Fibroblast of peridontal ligament (primary cell): ENCODE results near the gene MEF2A.

Source experiments
- DNase-seq: peaks from one replicate; pipeline ENCODE4 v3.0.0-alpha.2; 2010; ENCODE audit errors: extremely low read depth

The MEF2A gene

DNA sequence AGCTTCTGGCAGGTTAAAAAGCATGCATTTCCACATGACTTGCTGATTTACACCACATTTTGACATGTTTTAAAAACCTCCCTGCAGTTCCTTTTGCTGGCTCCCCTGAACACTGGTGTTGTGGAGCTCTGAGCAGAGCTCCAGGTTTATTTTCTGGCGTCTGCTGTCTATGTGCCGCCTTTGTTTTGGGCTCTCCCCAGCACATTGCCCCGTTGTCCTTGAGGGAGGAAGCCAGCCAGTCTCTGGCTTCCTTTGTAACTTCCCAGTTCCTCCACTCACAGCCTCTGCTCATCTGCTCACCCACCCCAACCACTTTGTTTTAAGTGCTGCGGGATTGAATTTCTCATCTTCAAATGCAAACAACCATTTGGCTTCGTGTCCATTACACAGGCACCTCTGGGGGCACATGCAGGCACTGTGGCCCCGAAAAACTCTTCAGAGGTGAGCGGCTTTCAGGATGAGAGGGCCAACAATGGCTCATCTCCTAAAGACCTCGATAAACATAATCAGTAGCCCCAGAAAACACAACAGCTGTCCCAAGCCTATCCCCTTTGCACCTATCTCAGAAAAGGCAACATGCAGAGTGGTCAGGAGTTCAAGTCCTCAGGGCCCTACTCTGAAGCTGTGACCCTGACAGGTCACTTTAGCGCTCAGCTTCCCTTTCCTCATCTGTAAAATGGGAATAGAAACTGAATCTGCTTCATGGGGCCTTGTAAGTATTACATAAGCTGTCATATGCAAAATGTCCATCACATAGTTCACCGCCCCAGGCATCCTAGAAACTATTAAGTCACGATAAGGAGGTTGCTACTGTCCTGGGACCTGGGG lies 1.3 kb upstream of the MEF2A start:
- peak; percentile 49 for DNase-seq

- DNase-seq: no peak
Measured at GRCh38 chr15:99565049-99565298, 810 bp upstream of the MEF2A start.

DNA sequence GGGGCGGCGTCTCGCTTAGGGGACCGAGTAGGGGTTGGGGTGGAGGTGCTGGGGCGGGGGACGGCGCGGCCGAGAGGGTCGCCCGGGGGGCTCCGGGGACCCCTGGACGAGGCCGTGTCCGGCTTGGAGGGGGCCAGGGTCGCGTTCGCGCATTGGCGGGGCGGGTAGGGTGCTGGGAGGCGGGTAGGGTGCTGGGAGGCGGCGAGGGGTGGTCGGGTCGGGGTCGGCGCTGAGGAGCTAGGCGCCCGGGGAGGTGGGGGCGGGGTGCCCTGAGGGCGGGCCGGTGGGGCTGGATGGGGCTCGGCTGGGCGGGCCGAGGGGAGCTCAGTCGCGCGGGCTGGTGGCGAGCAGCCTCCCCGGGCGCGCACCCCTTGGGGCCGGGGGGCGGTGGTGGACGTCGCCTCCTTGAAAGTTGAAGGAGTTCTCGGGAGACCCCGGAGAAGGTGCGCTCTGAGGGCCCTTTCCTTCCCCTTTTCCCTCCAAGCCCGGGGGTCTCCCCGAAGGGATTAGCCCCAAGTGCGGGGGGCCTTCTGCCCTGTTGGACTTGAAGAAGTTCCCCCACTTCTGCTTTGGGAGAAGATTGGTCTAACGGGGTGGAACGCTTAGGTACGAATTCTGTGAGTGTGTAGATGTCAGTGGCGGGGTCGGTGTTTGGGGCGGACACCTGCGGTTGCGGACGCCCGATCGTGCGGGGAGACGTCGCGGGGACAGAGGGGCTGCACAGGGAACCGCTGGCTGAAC lies 543 bp downstream of the MEF2A start:
- DNase-seq: no peak

GRCh38 chr15:99568625-99569352 lies 3.0 kb downstream of the MEF2A start:
- DNase-seq: peak; percentile 30

GRCh38 chr15:99571299-99571698 lies 5.5 kb downstream of the MEF2A start:
- no peak for DNase-seq

DNA sequence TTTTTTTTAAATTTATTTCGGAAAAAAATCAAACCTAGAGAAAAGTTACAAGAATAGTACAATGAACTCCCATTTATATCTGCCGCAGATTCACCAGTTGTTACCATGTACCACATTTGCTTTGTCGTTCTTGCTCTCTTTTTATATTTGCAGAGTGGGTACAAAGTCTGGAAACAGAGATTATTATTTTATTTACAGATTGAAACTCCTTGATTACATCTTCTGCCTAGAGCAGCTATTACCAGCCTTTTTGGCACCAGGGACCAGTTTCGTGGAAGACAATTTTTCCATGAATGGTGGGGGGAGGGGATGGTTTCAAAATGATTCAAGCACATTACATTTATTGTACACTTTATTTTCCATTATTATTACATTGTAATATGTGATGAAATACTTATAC lies 8.3 kb downstream of the MEF2A start:
- no peak for DNase-seq

- no peak for DNase-seq
Measured at GRCh38 chr15:99574502-99574901, 8.7 kb downstream of the MEF2A start.

GRCh38 chr15:99578809-99579208 lies 13.0 kb downstream of the MEF2A start:
- peak; percentile 33 for DNase-seq

GRCh38 chr15:99580076-99580475 lies 14.3 kb downstream of the MEF2A start:
- no peak for DNase-seq

DNA sequence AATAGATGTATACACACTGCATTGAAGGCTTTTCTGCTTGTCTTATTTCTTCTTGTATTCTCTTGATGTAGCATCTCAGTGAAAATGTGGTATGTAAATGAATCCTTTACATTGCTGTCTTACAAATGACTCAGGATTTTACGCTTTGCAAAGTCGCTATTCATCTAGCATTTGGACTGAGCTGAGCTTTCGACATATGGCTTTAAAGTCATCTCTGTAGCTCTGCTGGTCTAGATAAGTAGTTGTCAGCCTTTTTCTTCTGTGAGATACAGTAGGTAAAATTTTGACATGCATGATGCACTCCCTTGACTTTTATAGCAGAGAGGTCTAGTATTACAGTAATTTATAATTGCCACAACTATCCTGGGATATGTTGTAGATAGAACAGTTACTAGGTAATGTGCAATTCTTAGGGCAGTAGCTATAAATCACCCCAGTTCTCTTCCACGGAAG lies 16.8 kb downstream of the MEF2A start:
- no peak for DNase-seq

DNA sequence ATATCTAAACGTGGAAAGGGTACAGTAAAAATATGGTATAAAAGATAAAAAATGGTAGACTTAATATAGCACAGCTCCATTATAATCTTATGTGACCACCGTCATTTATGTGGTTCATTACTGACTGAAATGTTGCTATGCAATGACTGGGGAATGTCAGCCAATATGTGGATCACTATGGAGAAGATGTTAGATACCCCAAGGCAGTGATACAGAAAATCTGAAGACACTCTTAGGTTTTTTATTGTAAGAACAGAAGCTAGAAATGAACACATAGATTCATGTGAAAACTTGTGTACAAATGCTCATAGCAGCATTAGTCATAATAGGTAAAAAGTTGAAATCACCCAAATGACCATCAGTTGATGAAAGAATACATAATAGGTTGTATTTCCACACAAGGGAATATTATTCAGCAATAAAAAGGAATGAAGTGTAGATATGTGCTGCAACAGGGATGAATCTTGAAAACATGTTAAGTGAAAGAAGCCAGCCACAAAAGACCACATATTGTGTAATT lies 18.4 kb downstream of the MEF2A start:
- no peak for DNase-seq

- DNase-seq: no peak
Measured at GRCh38 chr15:99586121-99586520, 20.3 kb downstream of the MEF2A start.

- no peak for DNase-seq
Measured at GRCh38 chr15:99589801-99590200, 24.0 kb downstream of the MEF2A start.

- DNase-seq: no peak
Measured at GRCh38 chr15:99590913-99591646, 25.3 kb downstream of the MEF2A start.

- peak; percentile 50 for DNase-seq
Measured at GRCh38 chr15:99592145-99592791, 26.5 kb downstream of the MEF2A start.

- DNase-seq: no peak
Measured at GRCh38 chr15:99593070-99593469, 27.3 kb downstream of the MEF2A start.

- no peak for DNase-seq
Measured at GRCh38 chr15:99594916-99595315, 29.1 kb downstream of the MEF2A start.

DNA sequence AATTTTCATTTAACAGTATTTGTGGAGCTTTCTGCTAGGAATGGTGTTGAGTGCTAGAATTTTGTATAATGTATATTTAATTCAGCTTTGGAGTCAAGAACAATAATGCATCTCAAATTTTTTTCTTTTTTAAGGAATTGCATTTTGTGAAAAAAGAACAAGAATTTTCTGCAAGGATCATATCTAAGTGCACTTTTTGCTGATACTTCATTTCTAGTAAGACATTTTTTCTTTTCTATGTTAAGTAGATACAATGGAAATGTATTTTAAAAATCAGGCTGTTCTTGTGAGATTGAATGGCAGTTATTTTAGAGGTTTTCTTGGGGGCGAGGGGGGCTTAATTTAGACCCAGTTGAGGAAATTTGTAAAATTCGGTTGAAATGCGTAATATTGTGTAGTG lies 32.5 kb downstream of the MEF2A start:
- DNase-seq: no peak

DNA sequence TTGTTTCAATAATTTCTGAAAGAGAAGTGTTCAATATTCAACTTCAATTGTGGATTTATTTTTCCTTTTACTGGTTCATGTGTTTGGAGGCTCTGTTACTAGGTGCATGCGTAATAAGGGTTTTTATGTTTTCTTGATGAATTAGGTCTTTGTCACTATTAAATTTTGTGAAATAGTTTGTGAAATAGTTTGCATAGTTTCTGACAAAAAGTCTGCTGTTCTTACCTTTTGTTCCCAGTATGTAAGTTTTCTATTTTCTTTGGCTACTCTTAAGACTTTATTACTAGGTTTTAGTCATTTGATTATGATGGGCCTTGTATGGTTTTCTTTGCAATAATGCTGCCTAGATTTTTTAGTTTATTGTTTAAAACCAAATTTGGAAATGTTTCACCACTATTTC lies 38.0 kb downstream of the MEF2A start:
- DNase-seq: no peak

- no peak for DNase-seq
Measured at GRCh38 chr15:99604865-99605264, 39.1 kb downstream of the MEF2A start.

DNA sequence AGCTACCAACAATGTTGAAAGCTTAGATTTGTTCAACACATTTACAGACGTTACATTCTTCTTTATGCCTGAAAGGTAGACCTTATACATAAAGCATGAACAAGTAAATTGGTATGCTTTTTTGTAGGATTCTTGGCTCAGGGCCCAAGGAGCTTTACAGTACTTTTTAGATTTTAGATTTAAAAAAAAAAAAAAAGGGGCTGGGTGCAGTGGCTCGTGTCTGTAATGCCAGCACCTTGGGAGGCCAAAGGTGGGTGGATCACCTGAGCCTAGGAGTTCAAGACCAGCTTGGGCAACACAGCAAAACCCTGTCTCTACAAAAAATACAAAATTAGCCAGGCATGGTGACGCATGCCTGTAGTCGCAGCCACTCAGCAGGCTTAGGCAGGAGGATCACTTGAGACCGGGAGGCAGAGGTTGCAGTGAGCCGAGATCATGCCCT lies 39.7 kb downstream of the MEF2A start:
- DNase-seq: no peak
